Measurements from ENCODE around the gene AMELX.

Gene AMELX

DNA sequence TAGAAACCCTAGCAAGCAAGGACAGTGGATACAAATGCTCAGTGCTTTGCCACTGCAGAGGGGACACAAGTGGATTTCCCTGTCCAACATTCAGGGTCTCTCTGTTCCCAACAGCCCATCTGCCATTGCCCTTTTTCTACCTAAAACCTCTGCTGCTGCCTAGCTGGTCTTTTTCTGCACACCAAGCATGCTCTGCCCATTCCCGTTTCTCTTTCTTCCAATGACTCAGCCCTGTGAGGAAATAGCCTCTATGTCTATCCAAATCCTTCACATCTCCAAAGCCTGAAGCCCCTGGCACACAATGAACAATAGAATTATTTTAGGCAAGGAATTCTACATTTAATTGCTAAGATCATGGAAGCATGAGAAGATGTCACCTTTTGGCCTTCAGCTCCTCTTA, 5.7 kb upstream of the AMELX start:
- no peak overlapping the region for H3K27ac ChIP-seq
- TF ChIP-seq, protein P1, sequence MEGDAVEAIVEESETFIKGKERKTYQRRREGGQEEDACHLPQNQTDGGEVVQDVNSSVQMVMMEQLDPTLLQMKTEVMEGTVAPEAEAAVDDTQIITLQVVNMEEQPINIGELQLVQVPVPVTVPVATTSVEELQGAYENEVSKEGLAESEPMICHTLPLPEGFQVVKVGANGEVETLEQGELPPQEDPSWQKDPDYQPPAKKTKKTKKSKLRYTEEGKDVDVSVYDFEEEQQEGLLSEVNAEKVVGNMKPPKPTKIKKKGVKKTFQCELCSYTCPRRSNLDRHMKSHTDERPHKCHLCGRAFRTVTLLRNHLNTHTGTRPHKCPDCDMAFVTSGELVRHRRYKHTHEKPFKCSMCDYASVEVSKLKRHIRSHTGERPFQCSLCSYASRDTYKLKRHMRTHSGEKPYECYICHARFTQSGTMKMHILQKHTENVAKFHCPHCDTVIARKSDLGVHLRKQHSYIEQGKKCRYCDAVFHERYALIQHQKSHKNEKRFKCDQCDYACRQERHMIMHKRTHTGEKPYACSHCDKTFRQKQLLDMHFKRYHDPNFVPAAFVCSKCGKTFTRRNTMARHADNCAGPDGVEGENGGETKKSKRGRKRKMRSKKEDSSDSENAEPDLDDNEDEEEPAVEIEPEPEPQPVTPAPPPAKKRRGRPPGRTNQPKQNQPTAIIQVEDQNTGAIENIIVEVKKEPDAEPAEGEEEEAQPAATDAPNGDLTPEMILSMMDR (IDR thresholded peaks at IDR 0.05; ENCODE audit: low read depth, low read length) = no peak
- no peaks in the 10 kb centered on the region for H3K36me3 ChIP-seq
- H3K4me3 ChIP-seq (ENCODE audit: low read depth, low read length) = no peak overlapping the region
- no peak for DNase-seq
- no peaks in the 10 kb centered on the region for H3K9me3 ChIP-seq (ENCODE audit: severe bottlenecking)
- peaks cover 5% of the 10 kb centered on the region for H3K27me3 ChIP-seq (ENCODE audit: insufficient read depth, low read depth, severe bottlenecking)

DNA sequence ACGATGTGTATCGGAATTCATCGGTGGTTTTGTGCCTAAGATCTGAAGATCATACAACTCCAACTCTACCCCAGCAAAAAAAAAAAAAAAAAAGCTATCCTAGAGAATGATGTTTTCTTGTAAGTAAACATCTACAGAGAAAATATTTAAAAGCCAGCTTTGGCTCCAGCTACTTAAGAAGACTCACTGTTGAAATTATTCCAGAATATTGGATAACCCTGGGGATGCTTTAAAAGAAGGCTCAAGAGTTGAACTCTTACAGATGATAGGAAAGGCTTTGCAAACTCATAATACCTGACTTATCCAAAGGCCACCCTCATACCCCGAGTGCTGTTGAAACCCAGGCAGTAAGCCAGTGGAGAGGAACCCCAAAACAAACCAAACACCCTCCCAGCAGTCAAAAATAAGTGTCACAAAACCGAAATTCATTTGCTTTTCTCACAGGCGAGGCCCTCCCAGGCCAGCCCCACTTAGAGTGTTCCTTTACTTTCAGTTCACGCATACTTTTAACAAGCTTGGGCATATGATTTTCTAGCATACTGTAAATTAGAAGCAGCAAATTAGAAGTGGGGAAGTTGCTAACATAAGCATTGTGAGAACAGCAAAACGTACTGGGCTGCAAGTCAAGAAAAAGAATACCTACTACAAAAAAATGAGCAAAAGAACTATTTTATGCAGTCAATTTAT, 2.7 kb upstream of the AMELX start:
- TF ChIP-seq, protein P1 (IDR thresholded peaks at IDR 0.05; ENCODE audit: low read depth, low read length) = no peak
- Histone ChIP-seq H3K9me3 (ENCODE audit: severe bottlenecking) (no peaks in the 10 kb centered on the region), H3K27me3 (ENCODE audit: insufficient read depth, low read depth, severe bottlenecking) (peaks cover 5% of the 10 kb centered on the region), H3K36me3 (no peaks in the 10 kb centered on the region), H3K4me3 (ENCODE audit: low read depth, low read length) (no peak overlapping the region), H3K27ac (no peak overlapping the region)
- no peak for DNase-seq

DNA sequence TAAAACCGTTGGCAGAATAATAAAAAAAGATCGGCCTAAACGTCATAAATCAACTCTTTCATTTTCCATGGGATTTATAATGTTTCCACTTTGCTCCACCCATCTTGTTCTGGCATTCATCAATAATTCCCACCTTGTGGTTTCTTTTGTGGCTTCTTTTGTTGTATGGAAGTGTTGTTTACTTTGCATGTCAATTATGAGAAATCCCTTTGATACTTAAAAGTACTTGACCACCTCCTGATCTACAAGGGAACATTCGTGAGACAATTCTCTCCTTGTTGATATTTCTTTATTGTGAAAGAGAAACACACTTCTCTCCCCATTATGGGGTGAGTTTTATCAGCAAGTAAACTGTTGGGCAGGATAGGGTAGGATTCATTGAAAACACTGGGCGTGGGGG, 2.8 kb downstream of the AMELX start:
- Histone ChIP-seq H3K9me3 (ENCODE audit: severe bottlenecking) (no peaks in the 10 kb centered on the region), H3K36me3 (no peaks in the 10 kb centered on the region), H3K4me3 (ENCODE audit: low read depth, low read length) (no peak overlapping the region), H3K27me3 (ENCODE audit: insufficient read depth, low read depth, severe bottlenecking) (peaks cover 13% of the 10 kb centered on the region), H3K27ac (no peak overlapping the region)
- TF ChIP-seq, protein P1 (IDR thresholded peaks at IDR 0.05; ENCODE audit: low read depth, low read length) = no peak
- no peak for DNase-seq

DNA sequence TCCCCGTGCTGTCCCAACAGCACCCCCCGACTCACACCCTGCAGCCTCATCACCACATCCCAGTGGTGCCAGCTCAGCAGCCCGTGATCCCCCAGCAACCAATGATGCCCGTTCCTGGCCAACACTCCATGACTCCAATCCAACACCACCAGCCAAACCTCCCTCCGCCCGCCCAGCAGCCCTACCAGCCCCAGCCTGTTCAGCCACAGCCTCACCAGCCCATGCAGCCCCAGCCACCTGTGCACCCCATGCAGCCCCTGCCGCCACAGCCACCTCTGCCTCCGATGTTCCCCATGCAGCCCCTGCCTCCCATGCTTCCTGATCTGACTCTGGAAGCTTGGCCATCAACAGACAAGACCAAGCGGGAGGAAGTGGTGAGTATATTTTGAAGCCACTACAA, 5.4 kb downstream of the AMELX start:
- Histone ChIP-seq H3K27ac (no peak overlapping the region), H3K9me3 (ENCODE audit: severe bottlenecking) (no peaks in the 10 kb centered on the region), H3K4me3 (ENCODE audit: low read depth, low read length) (no peak overlapping the region), H3K27me3 (ENCODE audit: insufficient read depth, low read depth, severe bottlenecking) (peaks cover 24% of the 10 kb centered on the region), H3K36me3 (no peaks in the 10 kb centered on the region)
- TF ChIP-seq, protein P1 (IDR thresholded peaks at IDR 0.05; ENCODE audit: low read depth, low read length) = no peak
- no peak for DNase-seq

DNA sequence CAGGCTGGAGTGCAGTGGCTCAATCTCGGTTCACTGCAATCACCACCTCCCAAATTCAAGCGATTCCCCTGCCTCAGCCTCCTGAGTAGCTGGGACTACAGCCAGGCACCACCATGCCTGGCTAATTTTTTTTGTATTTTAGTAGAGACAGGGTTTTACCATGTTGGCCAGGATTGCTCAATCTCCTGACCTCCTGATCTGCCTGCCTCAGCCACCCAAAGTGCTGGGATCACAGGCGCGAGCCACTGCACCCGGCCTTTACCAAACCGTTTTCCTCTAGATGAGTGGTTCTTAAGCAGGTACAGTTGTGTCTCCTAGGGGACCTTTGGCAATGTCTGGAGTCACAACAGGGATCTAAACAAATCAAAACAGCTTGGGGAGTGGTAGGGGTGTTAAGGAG, 11.6 kb downstream of the AMELX start:
- no peak overlapping the region for H3K4me3 ChIP-seq (ENCODE audit: low read depth, low read length)
- H3K9me3 ChIP-seq (ENCODE audit: severe bottlenecking) = no peaks in the 10 kb centered on the region
- H3K36me3 ChIP-seq = no peaks in the 10 kb centered on the region
- TF ChIP-seq, protein P1 (IDR thresholded peaks at IDR 0.05; ENCODE audit: low read depth, low read length) = no peak
- no peak for DNase-seq
- H3K27me3 ChIP-seq (ENCODE audit: insufficient read depth, low read depth, severe bottlenecking) = peaks cover 32% of the 10 kb centered on the region
- H3K27ac ChIP-seq = no peak overlapping the region

- Histone ChIP-seq H3K27me3 (ENCODE audit: insufficient read depth, low read depth, severe bottlenecking) (peaks cover 27% of the 10 kb centered on the region), H3K36me3 (no peaks in the 10 kb centered on the region), H3K4me3 (ENCODE audit: low read depth, low read length) (no peak overlapping the region), H3K27ac (no peak overlapping the region), H3K9me3 (ENCODE audit: severe bottlenecking) (no peaks in the 10 kb centered on the region)
- no peak for DNase-seq
- TF ChIP-seq, protein P1 (IDR thresholded peaks at IDR 0.05; ENCODE audit: low read depth, low read length) = no peak
Observed at GRCh38 chrX:11305641-11306040, 12.4 kb downstream of the AMELX start.

All from WERI-Rb-1 (cell line).